HepG2 (cell line): ENCODE results near the gene MEX3D. TPM values are rescaled to one million over a fixed set of nuclear protein-coding genes. Genes with fewer than 3 reads are reported as not detected.

Experiments
- polyA plus RNA-seq, 8 experiments: library from polyadenylated mRNA; depleted of rRNA in 3 of 8; stranded (reverse) in 7 of 8; unstranded in 1 of 8; fragments of >200 nt; fragmentation: Illumina TruSeq in 4 of 8; extraction: Trizol in 4 of 8; gene quantifications; 2 replicates each; pipeline versions ENCODE4 v1.2.1 to v1.2.3, GENCODE V29; 2011 to 2016; ENCODE audit warnings: low read depth in 4 of 8, missing spikeins in 1 of 8, mixed read lengths in 1 of 8; ENCODE audit not compliant: insufficient read depth in 1 of 8
- small RNA-seq, 3 experiments: library from RNA; depleted of rRNA; stranded (forward); fragments of <200 nt; gene quantifications; one replicate each; pipeline ENCODE3, GENCODE V24; 2012; ENCODE audit warnings: low read depth in 2 of 3, low replicate concordance in 1 of 3; ENCODE audit not compliant: insufficient read length in 3 of 3, insufficient read depth in 2 of 3
- total RNA-seq, 5 experiments: library from RNA; depleted of rRNA; stranded (reverse); fragments of >200 nt; fragmentation: Illumina TruSeq; extraction: Trizol; gene quantifications; 2 replicates each; pipeline ENCODE4 v1.2.3, GENCODE V29; 2016; ENCODE audit warnings: low read depth in 1 of 5

MEX3D gene
- total and polyA plus RNA-seq, 2 of the 13 experiments (the other 11 are each of a cell fraction or from before 2014, with no cell fraction given): 3.6 to 17.1 TPM

Small RNA genes within 50 kb of the gene (small RNA-seq; reads per million reads assigned to genes)
- gene AC005943.2: 0 reads per million in 3 experiments
- 0 reads per million in 3 experiments for gene RN7SL477P
- gene RNU6-1223P: 0 reads per million in 3 experiments

Other genes with a start within 250 kb of the MEX3D start
- gene NDUFS7, start 184.4 kb downstream of the MEX3D start, total RNA-seq (2016; rRNA removed; fragmentation: Illumina TruSeq; extraction: Trizol): 41.9 and 66.9 TPM in 2 replicates
- gene NDUFS7, start 184.4 kb downstream of the MEX3D start, polyA plus RNA-seq (2011; rRNA removed): 34.3 and 39.2 TPM in 2 replicates
- gene GAMT, start 166.8 kb downstream of the MEX3D start, total RNA-seq (2016; rRNA removed; fragmentation: Illumina TruSeq; extraction: Trizol): 113 and 124 TPM in 2 replicates
- gene GAMT, start 166.8 kb downstream of the MEX3D start, polyA plus RNA-seq (2011; rRNA removed): 115 and 120 TPM in 2 replicates
- gene DAZAP1, start 160.7 kb downstream of the MEX3D start, total RNA-seq (2016; rRNA removed; fragmentation: Illumina TruSeq; extraction: Trizol): 50.5 and 79.2 TPM in 2 replicates
- gene DAZAP1, start 160.7 kb downstream of the MEX3D start, polyA plus RNA-seq (2011; rRNA removed): 58.7 and 63.3 TPM in 2 replicates
- 695 and 780 TPM in 2 replicates for gene RPS15, start 129.9 kb downstream of the MEX3D start, total RNA-seq (2016; rRNA removed; fragmentation: Illumina TruSeq; extraction: Trizol)
- 1,411 and 1,504 TPM in 2 replicates for gene RPS15, start 129.9 kb downstream of the MEX3D start, polyA plus RNA-seq (2011; rRNA removed)
- gene APC2, start 118.2 kb downstream of the MEX3D start, total RNA-seq (2016; rRNA removed; fragmentation: Illumina TruSeq; extraction: Trizol): 0.22 TPM in 1 of 2 replicates, not detected in the other
- gene APC2, start 118.2 kb downstream of the MEX3D start, polyA plus RNA-seq (2011; rRNA removed): 0.08 and 0.16 TPM in 2 replicates
- 32.3 and 32.4 TPM in 2 replicates for gene C19orf25, start 89.1 kb downstream of the MEX3D start, total RNA-seq (2016; rRNA removed; fragmentation: Illumina TruSeq; extraction: Trizol)
- gene C19orf25, start 89.1 kb downstream of the MEX3D start, polyA plus RNA-seq (2011; rRNA removed): 14.2 and 19.5 TPM in 2 replicates
- 0.52 and 2.0 TPM in 2 replicates for gene PCSK4, start 78.0 kb downstream of the MEX3D start, total RNA-seq (2016; rRNA removed; fragmentation: Illumina TruSeq; extraction: Trizol)
- 2.7 and 3.1 TPM in 2 replicates for gene PCSK4, start 78.0 kb downstream of the MEX3D start, polyA plus RNA-seq (2011; rRNA removed)
- gene REEP6, start 77.1 kb downstream of the MEX3D start, total RNA-seq (2016; rRNA removed; fragmentation: Illumina TruSeq; extraction: Trizol): 15.6 and 28.8 TPM in 2 replicates
- gene REEP6, start 77.1 kb downstream of the MEX3D start, polyA plus RNA-seq (2011; rRNA removed): 10.0 and 17.3 TPM in 2 replicates
- gene ADAMTSL5, start 55.3 kb downstream of the MEX3D start, total RNA-seq (2016; rRNA removed; fragmentation: Illumina TruSeq; extraction: Trizol): 0.24 and 0.60 TPM in 2 replicates
- 2.7 and 3.8 TPM in 2 replicates for gene ADAMTSL5, start 55.3 kb downstream of the MEX3D start, polyA plus RNA-seq (2011; rRNA removed)
- not detected in 2 replicates for gene PLK5, start 44.2 kb downstream of the MEX3D start, total RNA-seq (2016; rRNA removed; fragmentation: Illumina TruSeq; extraction: Trizol)
- gene PLK5, start 44.2 kb downstream of the MEX3D start, polyA plus RNA-seq (2011; rRNA removed): not detected in 2 replicates
- gene MBD3, start 24.5 kb upstream of the MEX3D start, total RNA-seq (2016; rRNA removed; fragmentation: Illumina TruSeq; extraction: Trizol): 58.9 and 76.9 TPM in 2 replicates
- gene MBD3, start 24.5 kb upstream of the MEX3D start, polyA plus RNA-seq (2011; rRNA removed): 21.2 and 32.4 TPM in 2 replicates
- 214 and 216 TPM in 2 replicates for gene UQCR11, start 37.1 kb upstream of the MEX3D start, total RNA-seq (2016; rRNA removed; fragmentation: Illumina TruSeq; extraction: Trizol)
- gene UQCR11, start 37.1 kb upstream of the MEX3D start, polyA plus RNA-seq (2011; rRNA removed): 111 and 125 TPM in 2 replicates
- gene TCF3, start 84.3 kb upstream of the MEX3D start, total RNA-seq (2016; rRNA removed; fragmentation: Illumina TruSeq; extraction: Trizol): 38.0 and 53.2 TPM in 2 replicates
- 51.4 and 52.0 TPM in 2 replicates for gene TCF3, start 84.3 kb upstream of the MEX3D start, polyA plus RNA-seq (2011; rRNA removed)
- gene ONECUT3, start 185.2 kb upstream of the MEX3D start, total RNA-seq (2016; rRNA removed; fragmentation: Illumina TruSeq; extraction: Trizol): not detected in 2 replicates
- under 0.01 and 0.01 TPM in 2 replicates for gene ONECUT3, start 185.2 kb upstream of the MEX3D start, polyA plus RNA-seq (2011; rRNA removed)
- 1.8 and 2.6 TPM in 2 replicates for gene ATP8B3, start 244.0 kb upstream of the MEX3D start, total RNA-seq (2016; rRNA removed; fragmentation: Illumina TruSeq; extraction: Trizol)
- 5.8 and 5.9 TPM in 2 replicates for gene ATP8B3, start 244.0 kb upstream of the MEX3D start, polyA plus RNA-seq (2011; rRNA removed)